Bronchial epithelial cell (primary cell): ENCODE data around the gene CYBA. TPM values are rescaled to one million over a fixed set of nuclear protein-coding genes. Genes with fewer than 3 reads are reported as not detected.

Source experiments
- DNase-seq: peaks from one replicate; pipeline ENCODE4 v3.0.0-alpha.2; 2010; ENCODE audit warnings: low read depth
- FAIRE-seq: peaks from 2 replicates; lab custom pipeline; 2011; peaks lifted over from hg19 to GRCh38; lab: Jason Lieb, UNC
- H3K27me3 ChIP-seq: 2 replicates; pipeline ENCODE4 v1.5.1; 2011; ENCODE audit warnings: low read length; ENCODE audit not compliant: control insufficient read depth, insufficient read depth
- H3K36me3 ChIP-seq: 2 replicates; pipeline ENCODE4 v1.5.1; 2011; ENCODE audit warnings: low read length; ENCODE audit not compliant: control insufficient read depth, insufficient read depth
- H3K4me3 ChIP-seq: 2 replicates; pipeline ENCODE4 v1.5.1; 2011; ENCODE audit warnings: mild to moderate bottlenecking, low read depth, low read length, control low read depth
- total RNA-seq: library from RNA; depleted of rRNA; stranded (reverse); fragments of >200 nt; gene quantifications from 2 replicates; pipeline ENCODE4 v1.2.1, GENCODE V29; 2014
- TF ChIP-seq, protein P1 (sequence below): IDR thresholded peaks from 2 replicates; pipeline ENCODE4 v1.5.1; 2011; ENCODE audit warnings: mild to moderate bottlenecking, moderate library complexity, low read length, control low read depth, inconsistent platforms; ENCODE audit not compliant: insufficient read depth, severe bottlenecking

CYBA gene
- total RNA-seq, 1 donor from 2014 or later: 134 TPM

DNA sequence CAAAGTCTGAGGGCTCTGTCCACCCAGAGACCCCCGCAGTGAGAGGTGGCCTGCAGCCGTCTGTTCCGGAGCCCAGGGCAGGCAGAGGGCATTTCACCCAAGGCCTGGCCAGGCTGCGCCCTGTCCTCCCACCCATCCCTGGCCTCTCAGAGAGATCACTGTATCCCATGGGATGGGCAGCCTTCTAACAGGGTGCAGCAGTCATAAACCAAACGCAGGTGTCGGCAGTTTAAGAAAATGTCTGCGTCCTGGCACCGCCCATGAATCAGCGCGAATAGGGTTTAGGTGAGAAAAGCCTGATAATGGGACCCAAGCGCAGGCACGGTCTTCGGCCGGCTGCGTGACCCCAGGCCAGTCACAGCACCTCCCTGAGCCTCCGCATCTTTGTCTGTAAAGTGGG is 5.4 kb downstream of the CYBA start:
- no peak for FAIRE-seq
- DNase-seq: no peak

DNA sequence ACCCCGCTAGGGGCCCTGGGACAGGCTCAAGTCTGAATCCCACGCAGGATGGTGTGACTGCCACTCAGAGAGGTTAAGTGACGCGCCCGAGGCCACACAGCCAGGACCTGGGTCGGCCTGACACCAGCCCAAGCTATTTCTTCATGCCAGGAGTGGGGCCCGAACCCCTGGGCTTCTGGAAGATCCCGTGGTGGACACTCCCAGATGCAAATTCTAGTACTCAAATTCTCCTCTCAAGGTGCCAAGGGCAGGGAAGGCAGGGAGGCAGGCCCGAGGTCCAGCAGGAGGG is 7.3 kb downstream of the CYBA start:
- DNase-seq: no peak
- H3K4me3 ChIP-seq: no peak overlapping the region
- TF ChIP-seq, protein P1, sequence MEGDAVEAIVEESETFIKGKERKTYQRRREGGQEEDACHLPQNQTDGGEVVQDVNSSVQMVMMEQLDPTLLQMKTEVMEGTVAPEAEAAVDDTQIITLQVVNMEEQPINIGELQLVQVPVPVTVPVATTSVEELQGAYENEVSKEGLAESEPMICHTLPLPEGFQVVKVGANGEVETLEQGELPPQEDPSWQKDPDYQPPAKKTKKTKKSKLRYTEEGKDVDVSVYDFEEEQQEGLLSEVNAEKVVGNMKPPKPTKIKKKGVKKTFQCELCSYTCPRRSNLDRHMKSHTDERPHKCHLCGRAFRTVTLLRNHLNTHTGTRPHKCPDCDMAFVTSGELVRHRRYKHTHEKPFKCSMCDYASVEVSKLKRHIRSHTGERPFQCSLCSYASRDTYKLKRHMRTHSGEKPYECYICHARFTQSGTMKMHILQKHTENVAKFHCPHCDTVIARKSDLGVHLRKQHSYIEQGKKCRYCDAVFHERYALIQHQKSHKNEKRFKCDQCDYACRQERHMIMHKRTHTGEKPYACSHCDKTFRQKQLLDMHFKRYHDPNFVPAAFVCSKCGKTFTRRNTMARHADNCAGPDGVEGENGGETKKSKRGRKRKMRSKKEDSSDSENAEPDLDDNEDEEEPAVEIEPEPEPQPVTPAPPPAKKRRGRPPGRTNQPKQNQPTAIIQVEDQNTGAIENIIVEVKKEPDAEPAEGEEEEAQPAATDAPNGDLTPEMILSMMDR: no peak
- peaks cover 20% of the 10 kb centered on the region for H3K27me3 ChIP-seq
- no peaks in the 10 kb centered on the region for H3K36me3 ChIP-seq
- no peak for FAIRE-seq

More for the DNA sequence above, 5.4 kb downstream of the CYBA start:
- TF ChIP-seq, protein P1: no peak
- peaks cover 4% of the 10 kb centered on the region for H3K27me3 ChIP-seq
- H3K36me3 ChIP-seq: no peaks in the 10 kb centered on the region
- no peak overlapping the region for H3K4me3 ChIP-seq

DNA sequence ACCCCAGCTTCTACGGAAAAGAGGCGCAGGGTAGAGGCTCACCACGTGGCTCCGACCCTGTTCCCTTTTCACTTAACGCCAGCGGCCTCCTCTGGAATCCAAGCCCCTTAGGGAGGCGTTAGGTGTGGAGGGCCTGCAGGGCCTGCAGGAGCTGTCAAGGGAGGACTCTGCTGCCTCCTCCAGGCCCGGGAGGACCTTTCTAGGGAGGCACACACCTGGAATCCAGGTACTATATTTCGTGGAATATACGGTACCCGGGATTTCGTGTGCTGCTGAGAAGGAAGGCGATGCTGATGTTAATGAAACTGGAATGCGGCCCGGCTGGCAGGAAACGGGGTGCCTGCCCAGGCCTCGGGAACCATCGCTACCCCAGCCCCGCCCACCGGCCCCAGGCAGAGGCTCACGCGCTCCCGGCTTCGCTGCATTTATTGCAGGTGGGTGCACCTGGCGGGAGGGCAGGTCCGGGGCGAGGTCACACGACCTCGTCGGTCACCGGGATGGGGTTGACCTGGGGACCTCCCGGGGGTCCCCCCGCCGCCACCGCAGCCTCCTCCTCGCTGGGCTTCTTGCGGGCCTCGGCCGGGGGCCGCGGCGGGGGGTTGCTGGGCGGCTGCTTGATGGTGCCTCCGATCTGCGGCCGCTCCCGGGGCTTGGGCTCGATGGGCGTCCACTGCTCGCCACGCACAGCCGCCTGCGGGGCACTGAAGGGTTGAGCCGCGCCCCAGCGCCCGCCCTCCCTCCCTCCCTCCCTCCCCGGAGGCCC is 7.8 kb downstream of the CYBA start:
- TF ChIP-seq, protein P1: no peak
- Histone ChIP-seq H3K27me3 (peaks cover 24% of the 10 kb centered on the region), H3K4me3 (no peak overlapping the region), H3K36me3 (no peaks in the 10 kb centered on the region)
- DNase-seq (no peak), FAIRE-seq (no peak)

DNA sequence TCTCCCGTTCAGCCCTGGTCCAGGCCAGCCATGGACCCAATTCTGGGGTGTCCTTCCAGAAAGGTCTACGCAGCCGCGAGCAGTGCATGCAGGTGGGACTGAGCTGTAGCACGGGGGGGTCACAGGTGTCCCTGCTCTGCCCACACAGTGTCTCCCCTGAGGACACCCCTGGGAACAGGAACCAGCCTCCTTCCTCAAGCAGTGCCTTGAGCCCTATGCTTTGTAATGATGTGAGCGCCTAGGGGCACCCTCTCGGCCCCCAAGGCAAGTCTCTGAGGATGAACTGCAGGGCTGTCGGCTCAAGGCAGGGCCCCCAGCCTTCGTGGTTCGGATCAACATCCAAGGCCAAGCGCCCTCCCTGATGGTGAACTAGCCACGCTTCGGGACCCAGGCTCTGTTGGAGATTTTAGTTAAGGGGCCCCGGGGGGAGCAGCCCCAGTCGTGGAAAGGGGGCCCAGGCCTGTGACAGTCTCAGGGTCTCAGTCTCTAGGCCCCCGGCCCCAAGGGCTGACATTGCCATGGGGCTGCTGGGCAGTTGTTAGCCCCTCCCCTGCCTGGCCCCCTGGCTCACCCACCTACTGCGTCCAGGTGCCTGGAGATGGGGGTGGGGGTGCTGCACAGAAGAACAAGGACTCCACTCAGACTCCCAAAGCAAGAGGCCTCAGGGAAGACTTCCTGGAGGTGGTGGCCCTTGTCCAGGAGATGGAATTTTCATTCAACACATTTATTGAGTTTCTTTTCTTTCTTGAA is 10.2 kb downstream of the CYBA start:
- H3K4me3 ChIP-seq: no peak overlapping the region
- no peak for FAIRE-seq
- peaks cover 26% of the 10 kb centered on the region for H3K27me3 ChIP-seq
- no peak for DNase-seq
- no peaks in the 10 kb centered on the region for H3K36me3 ChIP-seq
- TF ChIP-seq, protein P1: no peak

DNA sequence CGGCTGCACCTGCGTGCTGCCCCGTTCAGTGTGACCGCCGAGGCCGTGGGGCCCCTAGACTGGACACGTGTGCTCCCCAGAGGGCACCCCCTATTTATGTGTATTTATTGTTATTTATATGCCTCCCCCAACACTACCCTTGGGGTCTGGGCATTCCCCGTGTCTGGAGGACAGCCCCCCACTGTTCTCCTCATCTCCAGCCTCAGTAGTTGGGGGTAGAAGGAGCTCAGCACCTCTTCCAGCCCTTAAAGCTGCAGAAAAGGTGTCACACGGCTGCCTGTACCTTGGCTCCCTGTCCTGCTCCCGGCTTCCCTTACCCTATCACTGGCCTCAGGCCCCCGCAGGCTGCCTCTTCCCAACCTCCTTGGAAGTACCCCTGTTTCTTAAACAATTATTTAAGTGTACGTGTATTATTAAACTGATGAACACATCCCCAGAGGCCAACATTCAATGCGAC is 10.8 kb downstream of the CYBA start:
- H3K36me3 ChIP-seq: no peaks in the 10 kb centered on the region
- FAIRE-seq (no peak), DNase-seq (no peak)
- TF ChIP-seq, protein P1: no peak
- peaks cover 26% of the 10 kb centered on the region for H3K27me3 ChIP-seq
- H3K4me3 ChIP-seq: no peak overlapping the region
